Cardiac fibroblast (primary cell): ENCODE measurements around the gene ZNF2.

Experiments used
- DNase-seq, 2 donors: peaks; one replicate each; pipeline versions ENCODE4 v3.0.0 to v3.0.0-alpha.2; 2010; ENCODE audit warnings: low read depth in 2 of 2
- H3K4me3 ChIP-seq, 2 donors: replicated peaks in 1 of 2; 1 replicate in 1 of 2; 2 replicates in 1 of 2; pipeline ENCODE4 v1.5.1; 2011; ENCODE audit warnings: low read depth in 2 of 2, low read length in 2 of 2, mild to moderate bottlenecking in 2 of 2, moderate library complexity in 1 of 2
- CTCF ChIP-seq: IDR thresholded peaks from one replicate; pipeline ENCODE4 v1.5.1; 2011; ENCODE audit warnings: low read depth, mild to moderate bottlenecking, low read length, inconsistent platforms

ZNF2 gene

DNA sequence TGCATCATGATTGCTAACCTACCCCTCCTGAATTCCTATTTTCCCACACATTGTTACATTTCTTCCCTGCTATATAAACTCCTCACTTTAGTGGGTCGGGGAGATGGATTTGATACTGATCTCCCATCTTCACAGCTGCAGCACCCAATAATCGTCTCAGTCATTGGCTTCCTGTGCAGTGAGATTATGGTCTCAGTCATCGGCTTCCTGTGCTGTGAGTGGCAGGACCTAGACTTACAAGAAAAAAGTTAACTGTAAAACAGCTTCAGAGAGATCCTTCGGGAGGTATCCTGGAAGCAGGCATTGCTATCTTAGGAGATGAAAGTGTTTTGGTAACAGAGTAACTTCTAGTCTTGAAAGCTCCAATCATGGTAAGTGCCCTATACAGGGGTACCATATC lies 38.3 kb downstream of the ZNF2 start:
- TF ChIP-seq CTCF, result no peak
- no peak for DNase-seq
- no peak overlapping the region for H3K4me3 ChIP-seq

GRCh38 chr2:95204396-95204795 lies 38.8 kb downstream of the ZNF2 start:
- no peak for DNase-seq
- no peak overlapping the region for H3K4me3 ChIP-seq
- no peak for TF ChIP-seq CTCF

GRCh38 chr2:95206096-95206495 lies 40.5 kb downstream of the ZNF2 start:
- no peak overlapping the region for H3K4me3 ChIP-seq
- no peak for TF ChIP-seq CTCF
- DNase-seq, result no peak

DNA sequence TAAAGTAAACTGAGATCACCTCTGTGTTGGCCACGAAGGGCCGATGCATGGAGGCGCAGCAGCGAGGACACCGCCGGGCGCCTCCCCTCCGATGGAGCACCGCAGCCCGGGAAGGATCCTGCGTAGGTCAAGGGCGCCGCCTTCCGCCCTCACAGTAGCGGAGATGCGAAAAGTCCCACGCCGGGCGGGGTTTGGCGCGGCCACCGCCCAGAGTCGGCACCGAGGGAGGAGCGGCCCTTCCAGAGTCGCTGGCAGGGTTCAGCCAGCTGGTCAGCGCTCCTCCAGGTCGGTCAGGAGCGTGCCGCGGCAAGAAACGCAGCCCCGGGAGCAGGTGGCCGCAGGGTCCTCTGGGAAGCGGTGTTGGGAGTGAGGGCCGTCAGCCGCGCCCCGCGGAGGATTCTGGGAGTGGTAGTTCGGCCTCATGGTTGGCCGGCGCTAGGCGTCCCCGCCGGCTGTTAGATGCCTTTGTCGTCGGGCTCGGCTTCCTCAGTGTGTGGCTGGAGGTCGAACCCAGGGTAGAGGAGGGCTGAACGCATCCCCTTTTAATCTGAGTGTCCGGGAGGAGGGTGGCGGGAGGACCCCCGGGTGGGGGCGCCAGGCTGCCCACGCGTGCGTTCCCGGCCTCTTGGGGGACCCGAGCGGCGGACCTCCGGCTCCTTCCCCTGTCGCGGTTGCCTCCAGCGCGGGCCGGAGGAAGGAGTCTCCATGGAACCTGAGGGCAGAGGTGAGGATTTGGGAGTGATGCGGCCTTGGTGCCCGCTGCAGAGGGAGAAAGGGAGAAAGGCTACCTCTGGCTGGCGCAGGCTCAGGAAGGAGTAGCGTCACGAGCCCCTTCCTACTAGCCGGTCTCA lies 41.7 kb downstream of the ZNF2 start, which contains the start of gene ZNF892:
Gene ZNF892, plus strand, starts transcription at position 411 of the 851 bp plus-strand sequence. Its CDS starts 295 bp downstream, at position 706.
- H3K4me3 ChIP-seq, result peak within 1 kb of the TSS; percentile 75 to 83
- TF ChIP-seq CTCF, result peak; percentile 31
- DNase-seq, result peak; percentile 89

- DNase-seq, result peak in 1 of 2 donors; percentile 58
- peak overlapping the region; percentile 75 to 83 for H3K4me3 ChIP-seq
- no peak for TF ChIP-seq CTCF
Observed at GRCh38 chr2:95208106-95208505, 42.5 kb downstream of the ZNF2 start.

DNA sequence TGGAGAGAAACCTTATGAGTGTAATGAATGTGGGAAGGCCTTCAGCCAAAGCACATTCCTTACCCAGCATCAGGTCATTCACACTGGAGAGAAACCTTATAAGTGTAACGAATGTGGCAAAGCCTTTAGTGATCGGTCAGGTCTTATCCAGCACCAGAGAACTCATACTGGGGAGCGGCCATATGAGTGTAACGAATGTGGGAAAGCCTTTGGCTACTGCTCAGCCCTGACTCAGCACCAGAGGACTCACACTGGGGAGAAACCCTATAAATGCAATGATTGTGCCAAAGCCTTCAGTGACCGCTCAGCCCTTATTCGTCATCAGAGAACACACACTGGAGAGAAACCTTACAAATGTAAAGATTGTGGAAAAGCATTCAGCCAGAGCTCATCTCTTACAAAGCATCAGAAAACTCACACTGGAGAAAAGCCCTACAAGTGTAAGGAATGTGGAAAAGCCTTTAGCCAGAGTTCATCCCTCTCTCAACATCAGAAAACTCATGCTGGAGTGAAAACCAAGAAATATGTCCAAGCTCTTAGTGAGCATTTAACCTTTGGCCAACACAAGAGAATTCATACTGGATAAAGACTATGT lies 49.5 kb downstream of the ZNF2 start:
- DNase-seq, result no peak
- TF ChIP-seq CTCF, result no peak
- H3K4me3 ChIP-seq, result no peak overlapping the region
